ENCODE results near the gene PSD4. TPM values are rescaled to one million over a fixed set of nuclear protein-coding genes. Genes with fewer than 3 reads are reported as not detected.

The PSD4 gene
- polyA plus RNA-seq, 1 donor from 2014 or later, result 0.67 TPM

DNA sequence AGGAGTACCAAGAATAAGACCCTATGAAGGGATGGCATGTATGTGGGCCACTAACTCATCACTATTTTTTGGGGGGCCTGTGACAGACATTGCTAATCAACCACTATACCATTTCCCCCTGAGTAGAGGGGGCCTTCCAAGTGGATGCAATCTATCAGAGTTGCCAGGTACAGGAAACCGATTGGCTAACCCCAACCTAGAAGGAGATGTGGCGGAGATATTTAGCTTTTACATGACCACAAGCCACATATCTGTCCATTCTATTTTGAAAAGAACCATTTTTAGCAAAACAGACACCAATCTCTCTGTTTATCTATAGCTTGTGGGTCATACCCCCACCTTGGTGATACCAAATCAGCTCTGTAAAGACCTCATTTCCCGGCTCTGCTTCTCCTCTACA lies 53.9 kb downstream of the PSD4 start:
- Histone ChIP-seq H3K9ac (ENCODE audit: low read length) (no peak overlapping the region), H3K4me3 (ENCODE audit: low read length) (no peak overlapping the region)

DNA sequence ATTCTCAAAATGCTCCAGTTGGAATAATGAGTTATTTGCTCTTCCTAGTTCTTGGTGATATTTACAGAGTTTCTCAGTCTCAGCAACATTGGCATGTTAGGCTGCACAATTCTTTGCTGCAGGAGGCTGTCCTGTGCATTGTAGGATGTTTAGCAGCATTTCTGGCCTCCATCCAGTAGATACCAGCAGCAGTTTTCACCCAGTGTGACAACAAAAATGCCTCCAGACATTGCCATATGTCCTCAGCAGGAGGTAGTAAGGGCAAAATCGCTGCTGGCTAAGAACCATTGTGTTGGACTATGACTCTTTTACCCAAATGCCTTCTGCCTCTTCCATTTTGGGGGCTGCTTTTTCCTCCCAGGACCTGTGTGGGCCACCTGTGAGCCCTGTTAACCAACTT lies 54.6 kb downstream of the PSD4 start:
- Histone ChIP-seq H3K9me2 (ENCODE audit: insufficient read depth, low read length) (no peaks in the 10 kb centered on the region), H3K4me2 (ENCODE audit: low read length) (no peak overlapping the region), H3K27ac (ENCODE audit: low read length) (no peak overlapping the region), H3K9ac (ENCODE audit: low read length) (no peak overlapping the region), H4K20me1 (ENCODE audit: insufficient read depth) (no peaks in the 10 kb centered on the region), H3K4me3 (ENCODE audit: low read length) (no peak overlapping the region), H3K9me3 (ENCODE audit: low read length) (no peaks in the 10 kb centered on the region), H3K27me3 (ENCODE audit: insufficient read depth, low read depth, low read length) (no peaks in the 10 kb centered on the region), H2AFZ (ENCODE audit: low read depth, low read length) (no peak overlapping the region), H3K79me2 (replicated peaks; ENCODE audit: insufficient read depth, low read length) (no peaks in the 10 kb centered on the region), H3F3A (ENCODE audit: insufficient read depth, low read length, poor library complexity, severe bottlenecking) (no peaks in the 10 kb centered on the region), H3K36me3 (ENCODE audit: insufficient read depth, low read length) (no peaks in the 10 kb centered on the region)
- TF ChIP-seq SMC3 (conservative IDR thresholded peaks at IDR 0.05; ENCODE audit: poor library complexity), result no peak
- no peak for TF ChIP-seq TAF1 (IDR thresholded peaks at IDR 0.05; ENCODE audit: low read depth)
- TF ChIP-seq MXI1 (conservative IDR thresholded peaks at IDR 0.05; ENCODE audit: poor library complexity, severe bottlenecking), result no peak
- no peak for TF ChIP-seq REST (IDR thresholded peaks at IDR 0.05; ENCODE audit: borderline replicate concordance)
- no peak for TF ChIP-seq EZH2 (IDR thresholded peaks at IDR 0.05; ENCODE audit: borderline replicate concordance, insufficient read depth, low read length, poor library complexity, severe bottlenecking)
- TF ChIP-seq EP300 (conservative IDR thresholded peaks at IDR 0.05; ENCODE audit: poor library complexity, severe bottlenecking), result no peak
- no peak for TF ChIP-seq RAD21 (conservative IDR thresholded peaks at IDR 0.05)
- TF ChIP-seq, protein P1, sequence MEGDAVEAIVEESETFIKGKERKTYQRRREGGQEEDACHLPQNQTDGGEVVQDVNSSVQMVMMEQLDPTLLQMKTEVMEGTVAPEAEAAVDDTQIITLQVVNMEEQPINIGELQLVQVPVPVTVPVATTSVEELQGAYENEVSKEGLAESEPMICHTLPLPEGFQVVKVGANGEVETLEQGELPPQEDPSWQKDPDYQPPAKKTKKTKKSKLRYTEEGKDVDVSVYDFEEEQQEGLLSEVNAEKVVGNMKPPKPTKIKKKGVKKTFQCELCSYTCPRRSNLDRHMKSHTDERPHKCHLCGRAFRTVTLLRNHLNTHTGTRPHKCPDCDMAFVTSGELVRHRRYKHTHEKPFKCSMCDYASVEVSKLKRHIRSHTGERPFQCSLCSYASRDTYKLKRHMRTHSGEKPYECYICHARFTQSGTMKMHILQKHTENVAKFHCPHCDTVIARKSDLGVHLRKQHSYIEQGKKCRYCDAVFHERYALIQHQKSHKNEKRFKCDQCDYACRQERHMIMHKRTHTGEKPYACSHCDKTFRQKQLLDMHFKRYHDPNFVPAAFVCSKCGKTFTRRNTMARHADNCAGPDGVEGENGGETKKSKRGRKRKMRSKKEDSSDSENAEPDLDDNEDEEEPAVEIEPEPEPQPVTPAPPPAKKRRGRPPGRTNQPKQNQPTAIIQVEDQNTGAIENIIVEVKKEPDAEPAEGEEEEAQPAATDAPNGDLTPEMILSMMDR (IDR thresholded peaks at IDR 0.05; ENCODE audit: poor library complexity, severe bottlenecking), result no peak
- no peak for TF ChIP-seq POLR2AphosphoS5 (IDR thresholded peaks at IDR 0.05)

More for the DNA sequence above, 53.9 kb downstream of the PSD4 start:
- no peaks in the 10 kb centered on the region for H4K20me1 ChIP-seq (ENCODE audit: insufficient read depth)
- H3K9me3 ChIP-seq (ENCODE audit: low read length), result no peaks in the 10 kb centered on the region
- H3K9me2 ChIP-seq (ENCODE audit: insufficient read depth, low read length), result no peaks in the 10 kb centered on the region
- H3K27ac ChIP-seq (ENCODE audit: low read length), result no peak overlapping the region
- no peak overlapping the region for H3K4me2 ChIP-seq (ENCODE audit: low read length)
- no peak for TF ChIP-seq REST (IDR thresholded peaks at IDR 0.05; ENCODE audit: borderline replicate concordance)
- TF ChIP-seq POLR2AphosphoS5 (IDR thresholded peaks at IDR 0.05), result no peak
- TF ChIP-seq TAF1 (IDR thresholded peaks at IDR 0.05; ENCODE audit: low read depth), result no peak
- no peaks in the 10 kb centered on the region for H3K79me2 ChIP-seq (replicated peaks; ENCODE audit: insufficient read depth, low read length)
- H3K36me3 ChIP-seq (ENCODE audit: insufficient read depth, low read length), result no peaks in the 10 kb centered on the region
- H2AFZ ChIP-seq (ENCODE audit: low read depth, low read length), result no peak overlapping the region
- no peaks in the 10 kb centered on the region for H3K27me3 ChIP-seq (ENCODE audit: insufficient read depth, low read depth, low read length)
- H3F3A ChIP-seq (ENCODE audit: insufficient read depth, low read length, poor library complexity, severe bottlenecking), result no peaks in the 10 kb centered on the region
